HG03354 (cell line): ENCODE measurements around the gene NTF3.

Source experiments
- ATAC-seq: cut with Tn5 transposase; IDR thresholded peaks from one replicate; pipeline ENCODE4 v1.9.1; 2021; ENCODE audit warnings: mild to moderate bottlenecking; ENCODE audit not compliant: unreplicated experiment, poor library complexity, severe bottlenecking

NTF3 gene

DNA sequence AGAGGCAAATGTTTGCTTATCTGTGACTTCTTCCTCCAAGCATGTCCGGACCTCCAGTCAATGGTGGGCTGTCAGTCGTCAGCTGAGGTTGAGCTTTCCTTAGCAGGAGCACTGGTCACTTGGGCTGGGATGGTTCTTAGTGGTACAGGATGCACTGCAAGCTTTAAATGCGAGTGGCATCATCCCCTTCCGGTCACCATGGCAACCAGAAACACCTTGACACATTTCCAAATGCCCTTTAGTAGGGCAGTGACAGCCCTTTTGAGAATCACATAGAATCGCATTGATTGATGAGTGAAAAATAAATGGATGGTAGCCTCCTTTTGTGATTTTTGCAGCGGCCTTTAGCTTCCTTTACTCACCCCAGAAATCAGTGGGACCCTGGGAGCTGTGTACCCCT is 24.1 kb downstream of the NTF3 start:
- ATAC-seq = no peak

DNA sequence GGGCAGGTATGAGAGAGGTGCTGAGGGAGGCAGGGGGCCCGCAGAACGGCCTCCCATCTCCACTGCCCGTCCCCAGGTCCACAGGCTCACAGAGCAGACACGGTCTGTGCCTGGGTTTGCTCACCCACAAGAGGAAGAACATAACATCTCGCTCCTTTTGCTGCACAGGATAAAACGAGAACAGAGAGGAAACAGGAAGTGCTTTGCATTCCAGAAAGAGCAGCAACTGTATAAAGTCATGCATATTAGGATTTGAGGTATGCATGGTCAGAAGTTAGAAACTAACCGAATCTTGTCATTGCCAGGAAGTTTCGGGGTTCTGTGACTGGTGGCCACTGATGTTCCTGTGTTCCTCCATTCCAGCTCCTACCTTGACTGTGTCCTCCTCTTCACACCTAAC is 25.0 kb downstream of the NTF3 start:
- ATAC-seq = no peak

DNA sequence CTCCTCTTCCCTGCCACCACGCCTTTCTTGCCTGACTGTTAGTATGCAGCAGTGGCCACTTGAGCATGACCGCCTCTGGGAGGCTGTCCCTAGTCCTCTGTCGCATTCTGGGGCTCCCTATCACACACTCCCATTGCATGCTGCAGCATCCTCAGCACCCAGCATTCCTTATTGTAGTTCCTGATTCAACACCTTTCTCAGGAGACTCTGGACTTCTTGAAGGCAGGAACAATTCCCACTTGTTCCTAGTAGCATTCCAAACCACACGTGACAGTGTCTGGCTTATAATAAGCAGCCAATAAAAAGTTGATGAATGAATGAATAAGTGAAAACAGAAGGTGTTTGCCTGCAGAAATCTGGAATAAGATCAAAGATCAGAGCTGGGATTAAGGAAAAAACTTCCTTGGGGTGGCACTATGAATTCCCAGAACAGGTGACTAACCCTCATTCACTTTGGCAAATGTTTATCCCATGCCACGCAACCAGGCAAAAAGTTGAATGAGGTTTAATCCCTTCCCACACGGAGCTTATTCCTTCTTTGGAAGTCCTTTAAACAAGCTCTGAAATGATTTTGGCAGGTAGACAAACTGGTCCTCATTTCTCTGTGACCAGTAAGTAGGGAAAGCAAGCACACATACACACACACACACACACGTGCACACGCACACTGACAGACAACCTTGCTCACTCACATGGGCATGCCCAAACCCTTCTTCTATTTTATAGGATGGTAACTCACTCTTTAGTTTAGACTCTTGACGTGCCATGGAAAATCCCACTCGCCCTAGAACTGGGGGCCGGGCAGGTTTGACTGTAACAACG is 26.5 kb downstream of the NTF3 start:
- no peak for ATAC-seq

DNA sequence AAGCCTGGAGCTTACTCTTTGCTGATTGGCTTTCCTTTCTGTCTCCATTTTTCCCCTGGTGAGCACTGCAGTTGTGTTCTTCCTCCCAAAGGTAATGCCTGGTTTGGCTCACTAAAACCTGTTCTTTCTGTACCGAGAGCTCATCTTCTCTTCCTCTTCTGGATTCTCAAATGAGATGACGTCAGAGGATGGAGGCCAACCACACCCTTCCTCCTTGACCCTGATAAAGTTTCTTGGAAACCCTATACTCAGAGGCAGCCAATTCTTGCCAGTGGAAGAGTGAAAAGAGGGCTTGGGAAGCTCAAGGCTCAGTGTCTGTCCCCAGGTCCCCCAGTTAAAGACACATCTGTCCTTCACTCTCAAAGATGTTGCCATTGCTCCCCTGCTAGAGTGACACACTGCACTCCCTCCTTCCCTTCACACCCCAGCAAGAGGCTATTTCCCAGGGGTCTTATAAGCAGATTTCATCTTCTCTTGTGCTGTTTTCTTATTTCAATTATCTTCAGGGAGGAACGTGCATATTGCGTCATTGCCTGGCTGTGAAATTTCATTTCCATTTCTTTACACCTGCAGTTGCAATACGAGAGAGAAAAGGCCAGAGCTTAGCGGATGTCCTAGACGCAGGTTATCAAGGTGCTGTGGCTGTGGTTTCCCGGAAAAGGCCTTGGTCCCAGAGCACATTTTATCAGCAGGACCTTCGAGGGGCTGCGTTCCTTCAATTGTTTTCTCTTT is 27.3 kb downstream of the NTF3 start:
- no peak for ATAC-seq

DNA sequence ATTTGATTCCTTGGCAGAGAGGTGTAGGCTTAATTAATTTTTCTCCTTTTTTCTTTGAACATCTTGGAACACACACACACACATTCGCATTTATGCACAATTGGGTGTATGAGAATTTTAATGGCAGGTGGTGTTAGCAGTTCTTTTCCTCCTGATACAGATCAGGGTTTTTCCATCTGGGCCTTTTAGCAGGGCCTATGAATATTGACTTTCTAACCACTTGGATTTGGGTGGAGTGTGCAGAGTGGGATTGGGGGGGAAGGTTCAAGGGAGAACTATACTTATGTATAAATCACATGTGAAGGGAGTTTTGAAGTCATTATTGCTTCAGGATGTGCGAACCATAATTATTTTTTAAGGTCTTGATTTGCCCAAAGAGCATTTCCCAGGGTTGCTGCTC is 28.9 kb downstream of the NTF3 start:
- no peak for ATAC-seq

DNA sequence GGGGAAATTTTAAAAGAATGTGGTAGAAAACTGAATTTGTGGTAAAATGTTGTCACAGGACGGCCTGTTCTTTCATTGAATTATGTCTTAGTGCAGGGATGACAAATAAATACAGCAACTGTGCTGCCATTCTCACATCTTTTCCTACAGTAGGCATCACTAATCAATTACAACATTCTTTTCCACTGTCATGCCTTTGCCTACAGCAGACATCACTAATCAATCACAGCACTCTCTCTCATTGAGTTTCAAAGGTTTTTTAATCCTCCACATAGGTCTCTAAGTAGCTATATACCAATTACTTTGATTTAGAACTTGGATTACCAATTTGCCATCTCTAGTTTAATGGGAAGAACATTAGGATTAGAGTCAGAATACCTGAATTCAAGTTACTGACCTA is 30.1 kb downstream of the NTF3 start:
- ATAC-seq = no peak

DNA sequence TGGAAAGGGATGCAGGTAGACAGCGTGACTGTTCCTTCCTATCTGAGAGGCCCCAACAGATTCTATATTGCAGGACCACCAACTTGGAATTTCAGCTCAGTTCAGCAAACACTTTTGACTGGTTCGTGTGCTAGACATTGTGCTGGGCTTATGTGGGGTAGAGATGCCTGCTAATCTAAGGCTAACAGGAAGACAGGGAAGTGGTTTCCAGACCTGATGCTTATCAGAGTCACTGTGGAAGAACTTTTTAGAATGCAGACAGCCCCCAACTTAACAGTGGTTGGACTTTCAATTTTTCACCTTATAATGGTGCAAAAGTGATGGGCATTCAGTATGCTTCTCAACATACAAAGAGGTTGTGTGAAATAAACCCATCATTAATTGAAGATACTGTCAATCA is 32.2 kb downstream of the NTF3 start:
- ATAC-seq = no peak

DNA sequence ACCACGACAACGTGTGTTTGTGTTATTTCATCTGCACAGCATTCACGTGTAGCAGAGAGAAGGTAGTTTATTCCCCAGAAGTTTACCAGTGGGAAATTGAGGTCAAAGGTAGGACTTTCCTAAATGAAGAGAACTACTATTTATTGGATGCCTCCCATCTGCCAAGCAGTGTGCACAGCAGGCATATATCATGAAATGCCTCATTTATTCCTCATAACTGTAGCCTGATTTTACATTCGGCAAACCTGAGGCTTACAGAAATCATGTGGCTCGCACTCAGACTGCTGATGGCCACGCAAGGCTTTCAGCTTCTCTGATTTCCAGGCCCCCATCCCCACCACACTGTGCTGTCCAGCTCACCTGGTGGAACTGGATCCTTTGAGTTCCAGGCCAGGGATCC is 33.5 kb downstream of the NTF3 start:
- ATAC-seq = no peak

DNA sequence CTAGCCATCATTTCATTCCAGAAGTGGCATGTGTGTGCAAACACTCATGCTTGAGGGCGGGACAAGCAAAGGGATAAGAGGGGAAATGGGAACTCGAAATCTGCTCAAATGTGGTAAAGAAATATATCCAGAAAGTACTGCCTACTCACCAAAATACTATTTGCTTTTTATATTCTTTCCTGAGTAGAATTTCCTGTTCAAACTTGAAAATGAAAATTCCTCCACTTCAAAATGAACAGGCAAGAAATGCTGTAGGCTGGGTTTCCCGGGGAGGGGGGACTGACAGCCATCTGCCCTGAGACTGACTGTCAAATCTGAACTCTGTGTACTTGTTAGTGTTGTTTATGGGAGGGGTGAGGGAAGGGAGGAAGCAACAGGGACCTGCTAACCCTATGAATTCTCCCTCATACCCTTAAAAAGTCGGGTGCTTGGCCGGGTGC is 34.6 kb downstream of the NTF3 start:
- ATAC-seq = no peak

DNA sequence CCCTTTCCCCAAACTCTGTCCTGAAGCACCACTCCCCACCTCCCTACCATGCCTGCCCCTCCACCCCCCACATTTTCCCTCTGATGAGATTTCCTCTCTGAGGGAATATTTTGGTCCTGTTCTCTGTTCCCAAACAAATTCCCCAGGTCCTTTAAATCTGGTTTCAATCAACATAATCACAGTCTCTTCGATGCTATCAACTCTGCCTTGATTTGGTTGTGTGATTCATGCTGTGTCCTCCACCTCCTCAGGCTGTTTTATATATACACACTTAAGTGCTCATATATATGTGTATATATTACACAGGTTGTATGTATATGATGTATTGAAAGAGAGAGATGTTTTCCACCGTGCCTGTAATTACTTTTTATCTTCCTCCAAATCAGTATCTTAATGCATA is 36.0 kb downstream of the NTF3 start:
- ATAC-seq = no peak

DNA sequence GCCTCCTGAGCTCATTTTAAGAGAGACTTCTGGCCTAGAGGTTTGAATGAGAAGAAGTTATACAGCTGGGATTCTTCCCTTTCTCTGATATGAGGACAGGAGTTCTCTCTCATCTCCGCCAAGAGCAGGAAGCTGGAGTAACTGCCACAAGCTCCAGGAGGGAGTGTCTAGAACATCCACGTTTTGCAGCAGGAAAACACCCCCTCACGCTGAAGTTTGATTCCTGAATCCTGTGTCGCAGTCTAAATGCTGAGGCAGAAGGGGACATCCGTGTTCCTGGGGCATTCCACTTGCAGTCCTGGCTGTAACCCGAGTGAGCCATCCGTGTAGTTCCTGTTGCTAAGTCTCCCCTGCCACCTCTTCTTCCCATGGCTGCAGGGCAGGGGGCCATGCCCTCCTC is 38.3 kb downstream of the NTF3 start:
- ATAC-seq = no peak

DNA sequence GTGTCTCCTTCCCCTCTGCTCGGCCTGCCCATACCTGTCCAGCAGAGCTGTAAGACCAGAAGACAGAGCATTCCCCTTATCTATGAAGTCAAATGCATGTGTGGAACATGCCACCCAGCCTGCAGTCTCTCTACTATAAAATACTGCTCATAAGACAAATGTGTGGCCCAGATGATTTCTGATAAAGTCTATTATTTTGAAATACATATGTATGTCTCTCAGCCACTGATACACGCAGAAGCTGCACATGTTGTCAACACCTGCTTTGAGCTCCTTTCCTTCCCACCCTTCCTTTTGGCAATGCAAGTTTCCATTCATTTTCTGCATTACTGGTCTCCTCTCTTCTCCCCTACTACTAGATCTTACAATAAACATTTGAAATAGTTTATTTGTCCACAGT is 38.8 kb downstream of the NTF3 start:
- ATAC-seq = no peak

DNA sequence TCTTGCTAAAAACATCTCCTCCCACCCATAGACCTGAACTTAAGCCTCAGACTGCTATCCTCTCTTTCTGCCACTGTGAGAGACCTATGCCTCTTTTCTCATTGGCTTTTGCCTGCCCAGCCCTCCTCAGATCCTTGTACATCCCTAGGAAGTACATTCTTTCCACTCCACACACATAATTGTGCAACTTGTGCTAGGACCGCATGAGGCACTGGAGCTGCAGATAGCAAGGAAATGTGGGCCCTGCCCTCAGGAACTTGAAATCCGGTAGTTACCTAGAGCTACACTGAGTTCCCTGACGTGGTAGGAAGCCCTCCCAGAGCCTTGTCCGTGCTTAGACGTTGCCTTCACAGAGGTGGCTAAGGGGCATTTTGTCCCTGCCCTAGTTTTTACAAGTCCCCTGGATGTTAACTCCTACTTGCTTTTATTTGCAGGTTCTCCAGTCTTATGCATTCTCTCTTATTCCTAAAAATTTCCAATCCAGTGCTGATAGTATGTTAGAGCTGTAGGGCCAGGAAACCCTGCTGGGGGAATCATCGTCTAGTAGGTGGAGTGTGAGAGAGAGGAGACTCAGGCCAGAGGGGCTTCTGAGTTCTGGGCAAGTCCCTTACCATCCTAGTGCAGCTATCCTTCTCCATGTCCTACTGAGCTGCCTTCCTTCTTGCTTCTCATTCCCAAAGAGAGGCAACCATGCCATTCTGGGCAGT is 41.3 kb downstream of the NTF3 start:
- no peak for ATAC-seq

DNA sequence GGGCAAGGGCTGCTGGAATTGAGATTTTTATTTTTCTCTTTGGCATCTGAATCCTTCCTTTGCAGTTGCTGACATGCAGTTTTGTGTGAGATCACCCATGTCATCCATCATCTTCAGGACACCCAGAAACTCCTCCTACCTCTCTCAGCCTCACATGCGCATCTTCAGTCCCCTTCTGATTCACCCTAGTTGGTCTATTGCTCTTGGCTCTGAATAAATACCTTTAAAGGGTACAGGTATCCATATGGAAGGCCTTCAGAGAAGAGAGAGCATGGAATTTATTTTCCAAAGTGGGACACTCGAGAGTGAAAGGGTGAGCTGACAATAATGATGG is 41.8 kb downstream of the NTF3 start:
- no peak for ATAC-seq

DNA sequence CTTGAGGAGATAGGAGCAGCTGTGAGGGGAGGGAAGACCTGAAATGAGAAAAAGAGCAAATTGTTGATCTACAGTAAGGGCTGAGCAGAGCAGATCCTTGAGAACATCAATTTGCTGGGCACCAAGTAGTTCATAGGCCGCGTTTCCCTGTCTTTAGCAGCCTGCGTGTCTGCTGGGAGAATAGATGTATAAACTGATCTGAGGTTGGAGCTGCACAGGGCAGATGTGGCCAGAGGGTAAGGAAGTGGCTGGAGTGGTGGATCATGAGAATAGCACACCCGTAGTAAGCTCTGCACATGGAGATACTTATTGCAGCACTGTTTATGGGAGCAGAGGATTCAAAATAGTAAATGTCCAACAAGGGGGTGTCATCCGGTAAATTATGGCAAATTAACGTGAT is 44.4 kb downstream of the NTF3 start:
- no peak for ATAC-seq

DNA sequence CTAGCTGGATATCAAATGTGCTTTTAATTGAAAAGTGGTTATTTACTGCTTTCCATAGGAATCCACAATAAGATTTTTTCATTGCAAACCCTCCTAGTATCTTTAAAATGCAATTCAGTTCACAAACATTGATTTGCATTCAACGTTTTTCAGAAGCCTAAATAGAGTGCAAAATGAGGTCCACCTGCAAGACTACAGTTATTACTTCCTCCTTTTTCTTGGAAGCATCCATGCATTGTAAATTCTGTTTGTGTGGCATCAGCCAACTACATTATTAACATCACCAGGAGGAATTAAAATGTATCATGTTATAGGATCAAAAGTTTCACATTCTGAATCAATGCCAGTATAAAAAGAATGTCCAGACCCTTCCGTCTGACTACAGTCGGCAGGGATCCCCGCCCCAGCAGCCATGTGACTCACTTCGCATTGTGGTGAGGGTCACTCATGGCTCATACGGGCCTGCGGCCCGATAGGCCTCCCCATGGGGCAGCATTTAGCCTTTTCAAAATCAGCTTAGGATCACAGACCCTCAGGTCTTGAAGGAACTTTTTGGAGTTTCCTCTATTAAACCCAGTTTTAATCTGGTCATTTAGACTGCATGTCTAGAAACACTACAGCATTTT is 46.3 kb downstream of the NTF3 start:
- ATAC-seq = no peak

DNA sequence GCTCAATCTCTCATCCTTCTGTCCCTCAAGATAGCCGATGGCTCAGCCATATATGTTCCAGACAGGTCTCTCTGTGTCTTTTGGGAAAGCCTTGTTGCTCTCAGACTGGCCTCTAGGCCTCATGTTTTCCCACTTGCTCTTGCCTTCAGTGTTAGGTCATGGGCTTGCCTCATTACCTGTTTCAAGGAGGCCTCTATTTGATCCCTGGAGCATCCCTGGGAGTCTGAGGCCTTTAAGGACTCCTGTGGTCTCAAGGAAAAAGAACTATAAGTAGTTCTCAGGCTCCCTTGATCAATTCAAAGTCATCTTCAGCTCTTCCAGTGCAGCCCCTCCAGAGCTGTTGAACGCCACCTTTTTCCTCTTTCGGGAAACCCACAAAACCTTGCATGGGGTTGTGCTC is 47.9 kb downstream of the NTF3 start:
- ATAC-seq = no peak

DNA sequence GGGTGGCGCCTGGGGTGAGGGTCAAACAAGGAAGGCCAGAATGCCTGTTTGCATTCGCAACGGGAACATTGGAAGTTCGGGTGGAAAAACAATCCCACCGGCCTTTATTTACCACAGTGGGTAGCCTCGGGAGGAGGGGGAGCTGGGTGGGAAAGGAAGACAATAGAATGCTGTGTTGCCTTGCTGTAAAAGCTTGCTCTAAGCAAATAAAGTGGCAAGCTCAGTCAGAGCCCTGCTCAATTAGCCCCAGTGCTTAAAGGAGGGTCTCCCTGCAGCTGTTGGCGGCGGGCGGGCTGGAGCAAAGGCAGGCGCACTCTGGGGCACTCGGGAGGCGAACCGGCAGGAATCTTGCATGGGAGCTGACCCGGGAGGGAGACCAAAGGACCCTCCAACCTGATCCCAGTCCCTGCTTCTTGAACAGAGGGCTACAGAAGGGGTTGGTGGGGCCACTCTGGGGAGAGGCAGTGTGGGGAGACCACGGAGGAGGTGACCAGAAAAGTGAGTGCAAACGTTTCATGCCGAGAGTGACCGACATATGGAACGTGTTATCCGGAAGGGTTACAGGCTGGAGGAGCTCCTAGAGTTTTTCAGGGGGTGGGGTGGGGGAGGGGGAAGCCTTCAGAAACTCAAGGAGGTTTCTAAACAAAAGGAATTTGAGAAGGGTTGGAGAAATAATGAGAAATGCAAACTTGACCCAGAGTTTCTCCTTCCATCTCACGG is 48.5 kb downstream of the NTF3 start:
- no peak for ATAC-seq

DNA sequence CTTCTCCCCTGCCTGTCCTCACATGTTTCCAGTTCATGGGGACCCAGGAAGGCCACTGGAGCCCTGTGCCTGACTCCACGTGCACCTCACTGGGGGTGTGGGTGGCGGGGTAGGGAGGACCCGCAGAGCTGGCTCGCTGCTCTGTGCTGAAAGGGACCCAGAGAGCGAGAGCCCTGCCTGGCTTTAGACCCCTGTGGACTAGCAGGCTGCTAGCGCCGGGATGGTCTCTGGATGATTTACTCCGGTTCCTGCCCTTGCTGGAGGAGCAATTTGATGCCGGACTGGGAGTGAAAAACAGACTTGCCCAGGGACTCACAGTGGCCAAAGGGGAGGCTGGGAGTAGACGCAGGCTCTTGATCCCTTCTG is 49.0 kb downstream of the NTF3 start:
- ATAC-seq = no peak

DNA sequence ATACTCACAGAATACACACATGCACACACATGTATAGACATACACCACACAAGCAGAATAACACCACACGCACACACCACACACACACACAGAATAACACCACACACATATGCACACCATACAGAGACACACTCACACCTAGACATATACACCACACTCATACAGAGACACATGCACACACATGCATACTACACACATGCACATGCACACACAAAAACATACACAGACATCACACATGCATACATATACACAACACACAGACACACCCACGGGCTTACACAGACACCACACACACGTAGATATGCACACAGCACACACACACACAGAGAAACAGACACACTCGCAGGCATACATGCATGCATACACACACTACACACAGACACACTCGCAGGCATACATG is 49.7 kb downstream of the NTF3 start:
- no peak for ATAC-seq
